Activated naive CD8-positive, alpha-beta T cell treated with anti-CD3 and anti-CD28 coated beads for 36 hours (primary cell): Measurements from ENCODE around the gene USP32. TPM values are rescaled to one million over a fixed set of nuclear protein-coding genes. Genes with fewer than 3 reads are reported as not detected.
A peak's percentile ranks its signal among the peaks of the same experiment; 100 is the strongest.
"Not testable (repeated sequence)": the region's sequence is repeated elsewhere in the genome, so short reads cannot be mapped to it uniquely, and the experiment has no call there.

Source experiments
- DNase-seq: peaks from one replicate; pipeline ENCODE4 v3.0.0; 2021
- H3K27ac Mint-ChIP-seq: one replicate; pipeline ENCODE4 v1.8.0; 2022; ENCODE audit warnings: mild to moderate bottlenecking, moderate library complexity, mixed read lengths
- H3K27me3 Mint-ChIP-seq: one replicate; pipeline ENCODE4 v1.8.0; 2022; ENCODE audit warnings: mild to moderate bottlenecking, mixed read lengths
- H3K36me3 Mint-ChIP-seq: one replicate; pipeline ENCODE4 v1.8.0; 2021; ENCODE audit warnings: mild to moderate bottlenecking, mixed read lengths
- H3K4me1 Mint-ChIP-seq: one replicate; pipeline ENCODE4 v1.8.0; 2021; ENCODE audit warnings: mixed read lengths
- H3K4me3 Mint-ChIP-seq: one replicate; pipeline ENCODE4 v1.8.0; 2022; ENCODE audit warnings: mild to moderate bottlenecking, moderate library complexity, mixed read lengths
- H3K9me3 Mint-ChIP-seq: one replicate; pipeline ENCODE4 v1.8.0; 2022; ENCODE audit warnings: mixed read lengths
- total RNA-seq, 2 experiments: library from RNA; stranded (reverse); gene quantifications; one replicate each; pipeline ENCODE4 v1.2.3, GENCODE V29; 2021

USP32 gene
- total RNA-seq, 2 experiments from 2014 or later: 26.6 to 26.7 TPM

- H3K27ac Mint-ChIP-seq, H3K4me1 Mint-ChIP-seq, H3K4me3 Mint-ChIP-seq, H3K27me3 Mint-ChIP-seq, DNase-seq, H3K36me3 Mint-ChIP-seq, H3K9me3 Mint-ChIP-seq: not testable (repeated sequence)
These were observed 193.3 kb downstream of the USP32 start for GRCh38 chr17:60198630-60199029.

- H3K36me3 Mint-ChIP-seq: peaks cover 11% of the 10 kb centered on the region
- H3K9me3 Mint-ChIP-seq: not testable (repeated sequence)
These were observed 197.8 kb downstream of the USP32 start for GRCh38 chr17:60194141-60194540.

DNA sequence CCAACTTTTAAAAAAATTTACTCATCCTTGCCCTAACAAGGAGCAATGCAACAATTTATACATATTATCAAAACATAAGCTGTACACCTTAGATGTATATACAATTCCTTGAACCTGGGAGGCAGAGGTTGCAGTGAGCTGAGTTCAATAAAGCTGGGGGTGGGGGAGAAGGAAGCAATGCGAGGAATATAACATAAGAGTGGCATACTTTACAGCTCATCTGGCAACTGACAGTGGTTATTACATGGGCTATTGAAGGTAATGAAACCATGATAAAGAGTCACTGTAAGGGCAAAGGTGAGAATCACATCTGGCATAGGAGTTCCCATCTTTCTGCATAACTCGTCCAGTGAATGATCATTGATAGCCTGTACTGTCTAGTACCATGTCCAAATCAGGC lies 198.5 kb downstream of the USP32 start:
- Mint-ChIP-seq H3K4me1 (no peaks in the 10 kb centered on the region), H3K9me3 (no peaks in the 10 kb centered on the region), H3K36me3 (peaks cover 11% of the 10 kb centered on the region), H3K27me3 (no peaks in the 10 kb centered on the region), H3K27ac (no peak overlapping the region), H3K4me3 (no peak overlapping the region)
- DNase-seq: no peak

More at GRCh38 chr17:60194141-60194540, 197.8 kb downstream of the USP32 start:
- not testable (repeated sequence) for H3K27me3 Mint-ChIP-seq, H3K4me3 Mint-ChIP-seq, H3K4me1 Mint-ChIP-seq, H3K27ac Mint-ChIP-seq, DNase-seq

DNA sequence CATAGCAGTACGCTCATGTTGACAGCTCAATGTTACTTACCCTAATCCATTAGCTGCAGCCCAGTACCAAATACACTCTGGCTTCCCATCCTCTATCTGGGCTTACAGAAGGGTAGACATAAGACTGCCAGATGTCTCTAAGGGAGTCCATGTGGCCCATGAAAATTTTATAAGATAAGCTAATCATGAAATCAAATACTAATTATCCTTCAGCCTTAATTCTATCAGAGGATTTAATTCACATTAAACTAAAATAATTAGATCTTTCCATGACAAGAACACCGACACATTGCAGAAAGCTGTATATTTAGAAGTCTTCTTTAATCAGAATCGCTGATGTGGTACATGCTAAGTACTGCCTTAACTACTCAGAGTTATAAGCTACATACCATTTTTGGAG lies 198.9 kb downstream of the USP32 start:
- not testable (repeated sequence) for H3K27ac Mint-ChIP-seq, H3K4me3 Mint-ChIP-seq, H3K9me3 Mint-ChIP-seq, DNase-seq, H3K27me3 Mint-ChIP-seq, H3K4me1 Mint-ChIP-seq
- peaks cover 11% of the 10 kb centered on the region for H3K36me3 Mint-ChIP-seq

DNA sequence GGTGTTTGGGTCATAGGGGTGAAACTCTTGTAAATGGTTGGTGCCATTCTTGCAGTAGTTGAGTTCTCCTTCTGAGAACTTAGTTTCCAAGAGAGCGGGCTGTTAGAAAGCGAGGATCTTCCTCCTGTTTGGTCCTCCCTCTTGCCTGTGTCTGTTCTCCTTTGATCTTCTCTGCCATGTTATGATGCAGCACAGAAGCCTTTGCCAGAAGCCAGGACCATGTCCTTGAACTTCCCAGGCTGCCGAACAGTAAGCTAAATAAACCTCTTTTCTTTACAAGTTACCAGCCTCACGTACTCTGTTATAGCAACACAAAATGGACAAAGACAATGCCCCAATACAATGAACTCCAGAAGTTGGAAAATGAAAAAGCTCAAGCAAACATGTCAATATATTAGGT lies 201.9 kb downstream of the USP32 start:
- not testable (repeated sequence) for H3K27ac Mint-ChIP-seq, DNase-seq, H3K36me3 Mint-ChIP-seq, H3K27me3 Mint-ChIP-seq, H3K9me3 Mint-ChIP-seq, H3K4me1 Mint-ChIP-seq, H3K4me3 Mint-ChIP-seq

GRCh38 chr17:60188759-60189158 lies 203.2 kb downstream of the USP32 start:
- no peak overlapping the region for H3K4me3 Mint-ChIP-seq
- H3K9me3 Mint-ChIP-seq: no peaks in the 10 kb centered on the region
- no peak overlapping the region for H3K27ac Mint-ChIP-seq
- DNase-seq: no peak
- no peaks in the 10 kb centered on the region for H3K4me1 Mint-ChIP-seq
- peaks cover 4% of the 10 kb centered on the region for H3K36me3 Mint-ChIP-seq
- no peaks in the 10 kb centered on the region for H3K27me3 Mint-ChIP-seq

- H3K36me3 Mint-ChIP-seq: not testable (repeated sequence)
These were observed 204.8 kb downstream of the USP32 start for GRCh38 chr17:60186846-60187745.

GRCh38 chr17:60186372-60186771 lies 205.6 kb downstream of the USP32 start:
- H3K4me3 Mint-ChIP-seq, H3K36me3 Mint-ChIP-seq, DNase-seq, H3K27ac Mint-ChIP-seq, H3K27me3 Mint-ChIP-seq, H3K9me3 Mint-ChIP-seq, H3K4me1 Mint-ChIP-seq: not testable (repeated sequence)

More at GRCh38 chr17:60186846-60187745, 204.8 kb downstream of the USP32 start:
- H3K9me3 Mint-ChIP-seq, H3K4me3 Mint-ChIP-seq, H3K27ac Mint-ChIP-seq, DNase-seq, H3K4me1 Mint-ChIP-seq, H3K27me3 Mint-ChIP-seq: not testable (repeated sequence)

GRCh38 chr17:60180380-60180779 lies 211.6 kb downstream of the USP32 start:
- not testable (repeated sequence) for H3K9me3 Mint-ChIP-seq, H3K36me3 Mint-ChIP-seq, H3K4me1 Mint-ChIP-seq, H3K27ac Mint-ChIP-seq, H3K4me3 Mint-ChIP-seq, DNase-seq, H3K27me3 Mint-ChIP-seq

DNA sequence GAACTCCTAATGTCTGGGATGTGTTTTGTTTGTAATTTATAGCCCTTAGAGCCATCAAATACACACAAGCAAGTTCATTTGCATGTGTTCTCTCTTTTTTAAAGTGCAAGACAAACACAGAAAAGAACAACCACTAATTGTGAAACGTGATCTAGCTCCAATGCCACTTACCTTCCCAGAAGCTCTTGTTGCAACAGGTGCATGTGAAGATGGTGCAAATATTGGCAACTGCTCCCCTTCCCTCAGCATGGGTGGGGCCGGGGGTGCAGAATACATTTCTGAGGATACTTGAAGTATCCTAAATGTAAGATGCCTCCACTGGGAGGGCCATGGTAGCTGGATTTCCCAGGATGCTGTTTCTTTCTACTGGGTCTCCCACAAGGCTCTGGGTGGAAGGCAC lies 213.8 kb downstream of the USP32 start:
- not testable (repeated sequence) for H3K27ac Mint-ChIP-seq, H3K36me3 Mint-ChIP-seq, DNase-seq, H3K9me3 Mint-ChIP-seq, H3K4me1 Mint-ChIP-seq, H3K4me3 Mint-ChIP-seq, H3K27me3 Mint-ChIP-seq

DNA sequence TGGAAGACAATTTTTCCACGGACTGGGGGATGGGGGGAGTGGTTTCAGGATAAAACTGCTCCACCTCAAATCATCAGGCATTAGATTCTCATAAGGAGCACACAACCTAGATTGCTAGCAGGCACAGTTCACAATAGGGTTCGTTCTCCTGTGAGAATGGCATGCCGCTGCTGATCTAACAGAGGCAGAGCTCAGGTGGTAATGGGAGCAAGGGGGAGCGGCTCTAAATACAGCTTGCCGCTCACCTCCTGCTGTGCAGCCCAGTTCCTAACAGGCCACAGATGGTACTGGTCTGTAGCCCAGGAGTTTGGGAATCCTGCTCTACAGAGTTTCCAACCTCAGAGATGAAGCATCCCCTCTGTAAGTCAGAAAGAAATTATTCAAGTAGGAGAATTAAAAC lies 215.2 kb downstream of the USP32 start:
- not testable (repeated sequence) for DNase-seq, H3K27me3 Mint-ChIP-seq, H3K27ac Mint-ChIP-seq, H3K4me3 Mint-ChIP-seq, H3K4me1 Mint-ChIP-seq, H3K36me3 Mint-ChIP-seq, H3K9me3 Mint-ChIP-seq

DNA sequence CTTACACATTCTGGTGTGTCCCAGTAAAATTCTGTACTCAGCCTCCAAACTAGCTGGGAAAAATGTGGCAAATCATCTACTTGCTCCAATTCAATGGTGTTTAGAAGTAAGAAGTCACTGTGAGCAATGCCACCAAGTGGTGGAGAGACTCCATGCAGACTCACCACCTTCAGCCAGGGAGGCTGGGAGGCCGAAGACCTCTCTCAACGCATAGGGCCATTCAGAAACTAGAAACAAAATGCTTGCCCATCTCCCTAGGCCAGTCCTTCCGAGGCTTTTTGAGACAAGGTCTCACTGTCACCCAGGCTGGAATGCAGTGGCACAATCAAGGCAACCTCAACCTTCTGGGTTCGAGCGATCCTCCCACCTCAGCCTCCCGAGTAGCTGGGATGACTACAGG lies 217.2 kb downstream of the USP32 start:
- peaks cover 16% of the 10 kb centered on the region for H3K4me1 Mint-ChIP-seq
- not testable (repeated sequence) for H3K27ac Mint-ChIP-seq, H3K9me3 Mint-ChIP-seq, H3K27me3 Mint-ChIP-seq, H3K4me3 Mint-ChIP-seq, H3K36me3 Mint-ChIP-seq, DNase-seq

DNA sequence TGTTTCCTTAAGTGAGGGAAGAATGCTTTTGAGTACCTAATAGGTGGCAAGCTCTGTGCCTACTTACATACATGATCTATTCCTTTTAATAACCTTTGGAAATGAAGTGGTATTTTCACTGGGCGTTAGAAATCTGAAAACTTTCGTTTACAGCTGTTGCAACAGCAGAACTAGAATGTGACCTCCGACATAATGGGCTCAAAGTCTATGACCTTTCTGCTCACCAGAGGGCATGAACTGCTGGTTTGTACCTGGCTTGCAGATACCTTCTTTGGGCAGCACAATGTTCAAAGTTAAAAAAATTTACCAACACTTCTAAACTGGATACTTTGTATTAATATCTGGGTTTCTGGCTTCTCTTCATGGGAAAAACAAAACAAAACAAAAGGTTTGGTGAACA lies 217.9 kb downstream of the USP32 start:
- no peak for DNase-seq
- Mint-ChIP-seq H3K9me3 (no peaks in the 10 kb centered on the region), H3K4me1 (peaks cover 17% of the 10 kb centered on the region), H3K27ac (no peak overlapping the region), H3K27me3 (no peaks in the 10 kb centered on the region), H3K36me3 (peaks cover 3% of the 10 kb centered on the region), H3K4me3 (no peak overlapping the region)

DNA sequence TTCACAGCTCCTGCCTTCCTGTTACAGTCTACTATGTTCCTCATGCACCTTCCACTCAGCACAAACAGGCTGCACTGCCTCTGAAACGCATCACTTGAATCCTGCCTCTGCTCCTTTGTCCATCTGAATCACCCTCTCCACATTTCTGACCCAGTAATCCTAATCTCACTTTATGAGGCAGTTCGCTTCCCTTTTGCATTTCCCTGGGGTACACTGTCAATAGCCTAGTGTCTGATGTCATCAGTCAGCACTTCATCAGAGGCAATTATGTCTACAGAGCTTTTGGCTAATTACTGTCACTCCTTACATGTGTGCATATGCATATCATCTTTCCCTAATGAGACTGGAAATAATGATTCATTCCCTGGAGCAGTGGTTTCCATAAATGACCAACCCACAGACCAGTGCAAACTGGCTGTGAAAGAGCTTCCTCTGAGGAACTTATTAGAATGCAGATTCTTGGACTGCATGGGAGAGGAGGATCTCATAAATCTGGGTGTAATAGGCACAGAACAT lies 218.6 kb downstream of the USP32 start:
- Mint-ChIP-seq H3K27me3 (no peaks in the 10 kb centered on the region), H3K9me3 (no peaks in the 10 kb centered on the region), H3K4me3 (no peak overlapping the region), H3K4me1 (peaks cover 17% of the 10 kb centered on the region), H3K36me3 (peaks cover 3% of the 10 kb centered on the region), H3K27ac (peak overlapping the region; percentile 7)
- no peak for DNase-seq

DNA sequence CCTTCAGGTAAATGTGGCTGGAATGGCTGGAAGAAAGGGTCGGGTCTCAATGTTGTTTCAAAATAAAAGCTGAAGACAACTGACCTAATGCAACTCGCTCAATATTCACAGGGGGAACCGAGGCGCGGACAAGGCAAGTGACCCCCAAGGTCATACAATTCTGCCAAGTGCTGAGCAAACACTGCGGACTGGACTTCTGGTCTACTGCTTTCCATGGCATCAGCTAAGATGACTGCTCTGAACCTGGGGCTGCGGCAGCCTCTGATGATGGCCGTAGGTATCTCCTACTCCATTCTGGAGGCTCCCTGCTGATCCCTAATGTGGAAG lies 220.2 kb downstream of the USP32 start:
- Mint-ChIP-seq H3K27me3 (no peaks in the 10 kb centered on the region), H3K4me1 (peaks cover 17% of the 10 kb centered on the region), H3K36me3 (peaks cover 3% of the 10 kb centered on the region), H3K4me3 (no peak overlapping the region), H3K9me3 (no peaks in the 10 kb centered on the region), H3K27ac (no peak overlapping the region)
- DNase-seq: no peak
